ENCODE results near the gene OXER1. TPM values are rescaled to one million over a fixed set of nuclear protein-coding genes. Genes with fewer than 3 reads are reported as not detected.

Gene OXER1
- total RNA-seq, 1 experiment from 2014 or later, result not detected

DNA sequence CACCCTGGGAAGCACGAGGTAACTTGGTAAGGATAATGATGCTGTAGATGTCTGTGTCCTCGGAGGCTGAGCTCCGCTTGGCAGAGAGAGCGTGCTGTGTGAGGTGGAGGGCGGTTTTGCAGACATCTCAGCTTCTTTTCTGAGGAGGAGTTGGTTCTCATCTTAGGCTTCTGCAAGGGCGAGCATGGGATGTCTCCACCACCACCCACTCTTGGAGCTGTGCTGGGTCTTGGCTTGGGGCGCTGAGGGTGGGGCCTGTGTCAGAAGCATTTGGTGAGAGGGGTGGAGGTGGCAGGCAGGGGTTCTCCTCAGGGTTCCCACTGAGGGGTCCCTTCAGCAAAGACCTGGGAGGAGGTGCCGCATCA is 9.2 kb downstream of the OXER1 start:
- H3K4me2 ChIP-seq (ENCODE audit: low read length), result no peak overlapping the region
- ATAC-seq (no peak), DNase-seq (no peak)
- no peak overlapping the region for H2AFZ ChIP-seq (ENCODE audit: low read length)
- H3K9me3 ChIP-seq (ENCODE audit: low read length), result no peaks in the 10 kb centered on the region
- no TSS peak for BruUV-seq (replicated peaks)
- no peaks in the 10 kb centered on the region for H3K9me2 ChIP-seq (replicated peaks; ENCODE audit: low read length)
- no peaks in the 10 kb centered on the region for H3K27me3 ChIP-seq (ENCODE audit: low read length)
- H3F3A ChIP-seq (ENCODE audit: low read length, unreplicated experiment), result no peaks in the 10 kb centered on the region
- H3K9ac ChIP-seq (ENCODE audit: low read length), result no peak overlapping the region
- POLR2A ChIA-PET (ENCODE audit: unreplicated experiment), result no interaction called here
- H3K79me2 ChIP-seq (ENCODE audit: low read length), result no peaks in the 10 kb centered on the region
- no peaks in the 10 kb centered on the region for H4K20me1 ChIP-seq (ENCODE audit: low read length)
- H3K4me1 ChIP-seq (ENCODE audit: insufficient read depth, low read length), result no peaks in the 10 kb centered on the region
- H3K27ac ChIP-seq (ENCODE audit: low read length), result no peak overlapping the region
- TF ChIP-seq EZH2 (IDR thresholded peaks at IDR 0.05; ENCODE audit: low read length, unreplicated experiment) (no peak), EZH2phosphoT487 (IDR thresholded peaks at IDR 0.05; ENCODE audit: borderline replicate concordance, low read length) (no peak)
- TF ChIP-seq, protein P1, sequence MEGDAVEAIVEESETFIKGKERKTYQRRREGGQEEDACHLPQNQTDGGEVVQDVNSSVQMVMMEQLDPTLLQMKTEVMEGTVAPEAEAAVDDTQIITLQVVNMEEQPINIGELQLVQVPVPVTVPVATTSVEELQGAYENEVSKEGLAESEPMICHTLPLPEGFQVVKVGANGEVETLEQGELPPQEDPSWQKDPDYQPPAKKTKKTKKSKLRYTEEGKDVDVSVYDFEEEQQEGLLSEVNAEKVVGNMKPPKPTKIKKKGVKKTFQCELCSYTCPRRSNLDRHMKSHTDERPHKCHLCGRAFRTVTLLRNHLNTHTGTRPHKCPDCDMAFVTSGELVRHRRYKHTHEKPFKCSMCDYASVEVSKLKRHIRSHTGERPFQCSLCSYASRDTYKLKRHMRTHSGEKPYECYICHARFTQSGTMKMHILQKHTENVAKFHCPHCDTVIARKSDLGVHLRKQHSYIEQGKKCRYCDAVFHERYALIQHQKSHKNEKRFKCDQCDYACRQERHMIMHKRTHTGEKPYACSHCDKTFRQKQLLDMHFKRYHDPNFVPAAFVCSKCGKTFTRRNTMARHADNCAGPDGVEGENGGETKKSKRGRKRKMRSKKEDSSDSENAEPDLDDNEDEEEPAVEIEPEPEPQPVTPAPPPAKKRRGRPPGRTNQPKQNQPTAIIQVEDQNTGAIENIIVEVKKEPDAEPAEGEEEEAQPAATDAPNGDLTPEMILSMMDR (conservative IDR thresholded peaks at IDR 0.05; ENCODE audit: low read depth, low read length), result no peak
- H3K36me3 ChIP-seq (ENCODE audit: low read depth, low read length), result no peaks in the 10 kb centered on the region
- no peak overlapping the region for H3K4me3 ChIP-seq (ENCODE audit: low read length)
- intact Hi-C loops (cut with micrococcal nuclease), result no loop called here
- CTCF ChIA-PET, result no interaction called here

DNA sequence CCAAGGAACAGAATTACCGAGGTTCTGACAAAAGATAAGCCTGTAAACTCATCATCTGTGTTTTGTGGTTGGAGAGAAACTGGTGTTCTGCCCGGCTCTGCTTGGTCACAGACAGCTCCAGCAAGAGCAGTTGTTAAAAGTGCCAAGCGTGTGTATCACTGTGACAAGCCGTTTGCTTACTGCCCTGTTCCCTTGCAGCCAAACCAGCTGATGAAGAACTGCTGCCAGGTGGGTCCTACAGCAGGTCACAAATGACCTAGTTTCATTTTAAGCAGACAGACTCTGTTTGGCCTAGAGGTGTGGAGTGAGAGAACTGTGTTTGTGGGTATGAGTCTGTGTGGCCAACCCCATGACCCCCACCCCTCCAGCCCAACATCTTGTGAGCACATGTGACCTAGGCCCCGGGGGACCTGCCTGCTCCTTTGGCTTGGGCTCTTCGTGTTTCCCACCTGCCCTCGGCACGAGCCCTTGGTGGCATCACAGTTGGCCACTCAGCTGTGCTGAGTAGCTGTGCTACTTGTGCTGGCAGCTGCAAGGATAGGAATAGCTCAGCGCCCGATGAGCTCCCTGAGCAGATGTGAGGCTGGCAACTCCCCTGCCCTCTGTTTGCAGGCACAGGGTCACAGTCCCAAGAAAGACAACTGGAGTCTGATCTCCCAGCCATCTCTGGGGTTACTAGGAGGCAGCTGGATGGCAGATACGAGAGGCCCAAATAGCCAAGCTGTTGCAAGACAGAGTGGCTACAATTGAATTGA is 9.7 kb downstream of the OXER1 start:
- Histone ChIP-seq H3K27ac (ENCODE audit: low read length) (no peak overlapping the region), H3K4me3 (ENCODE audit: low read length) (no peak overlapping the region), H3K36me3 (ENCODE audit: low read depth, low read length) (no peaks in the 10 kb centered on the region), H3K9me3 (ENCODE audit: low read length) (no peaks in the 10 kb centered on the region), H3K4me2 (ENCODE audit: low read length) (no peak overlapping the region), H3K4me1 (ENCODE audit: insufficient read depth, low read length) (no peaks in the 10 kb centered on the region), H3F3A (ENCODE audit: low read length, unreplicated experiment) (no peaks in the 10 kb centered on the region), H4K20me1 (ENCODE audit: low read length) (no peaks in the 10 kb centered on the region), H3K79me2 (ENCODE audit: low read length) (no peaks in the 10 kb centered on the region), H3K9me2 (replicated peaks; ENCODE audit: low read length) (no peaks in the 10 kb centered on the region), H3K9ac (ENCODE audit: low read length) (no peak overlapping the region), H3K27me3 (ENCODE audit: low read length) (no peaks in the 10 kb centered on the region), H2AFZ (ENCODE audit: low read length) (no peak overlapping the region)
- TF ChIP-seq, protein P1 (conservative IDR thresholded peaks at IDR 0.05; ENCODE audit: low read depth, low read length), result no peak
- TF ChIP-seq EZH2 (IDR thresholded peaks at IDR 0.05; ENCODE audit: low read length, unreplicated experiment) (no peak), EZH2phosphoT487 (IDR thresholded peaks at IDR 0.05; ENCODE audit: borderline replicate concordance, low read length) (no peak)
- DNase-seq (no peak), ATAC-seq (no peak)
- POLR2A ChIA-PET (ENCODE audit: unreplicated experiment), result no interaction called here
- intact Hi-C loops (cut with micrococcal nuclease), result no loop called here
- BruUV-seq (replicated peaks), result no TSS peak
- CTCF ChIA-PET, result no interaction called here
